Bronchial epithelial cell (primary cell): ENCODE data around the gene FUS. TPM values are rescaled to one million over a fixed set of nuclear protein-coding genes. Genes with fewer than 3 reads are reported as not detected.

Source experiments
- DNase-seq: peaks from one replicate; pipeline ENCODE4 v3.0.0-alpha.2; 2010; ENCODE audit warnings: low read depth
- FAIRE-seq: peaks from 2 replicates; lab custom pipeline; 2011; peaks lifted over from hg19 to GRCh38; lab: Jason Lieb, UNC
- H3K27me3 ChIP-seq: 2 replicates; pipeline ENCODE4 v1.5.1; 2011; ENCODE audit warnings: low read length; ENCODE audit not compliant: control insufficient read depth, insufficient read depth
- H3K36me3 ChIP-seq: 2 replicates; pipeline ENCODE4 v1.5.1; 2011; ENCODE audit warnings: low read length; ENCODE audit not compliant: control insufficient read depth, insufficient read depth
- H3K4me3 ChIP-seq: 2 replicates; pipeline ENCODE4 v1.5.1; 2011; ENCODE audit warnings: mild to moderate bottlenecking, low read depth, low read length, control low read depth
- total RNA-seq: library from RNA; depleted of rRNA; stranded (reverse); fragments of >200 nt; gene quantifications from 2 replicates; pipeline ENCODE4 v1.2.1, GENCODE V29; 2014
- TF ChIP-seq, protein P1 (sequence below): IDR thresholded peaks from 2 replicates; pipeline ENCODE4 v1.5.1; 2011; ENCODE audit warnings: mild to moderate bottlenecking, moderate library complexity, low read length, control low read depth, inconsistent platforms; ENCODE audit not compliant: insufficient read depth, severe bottlenecking

Gene FUS
- total RNA-seq, 1 donor from 2014 or later: 25.0 TPM

- Histone ChIP-seq H3K4me3 (no peak overlapping the region), H3K36me3 (peaks cover 65% of the 10 kb centered on the region), H3K27me3 (no peaks in the 10 kb centered on the region)
- TF ChIP-seq, protein P1, sequence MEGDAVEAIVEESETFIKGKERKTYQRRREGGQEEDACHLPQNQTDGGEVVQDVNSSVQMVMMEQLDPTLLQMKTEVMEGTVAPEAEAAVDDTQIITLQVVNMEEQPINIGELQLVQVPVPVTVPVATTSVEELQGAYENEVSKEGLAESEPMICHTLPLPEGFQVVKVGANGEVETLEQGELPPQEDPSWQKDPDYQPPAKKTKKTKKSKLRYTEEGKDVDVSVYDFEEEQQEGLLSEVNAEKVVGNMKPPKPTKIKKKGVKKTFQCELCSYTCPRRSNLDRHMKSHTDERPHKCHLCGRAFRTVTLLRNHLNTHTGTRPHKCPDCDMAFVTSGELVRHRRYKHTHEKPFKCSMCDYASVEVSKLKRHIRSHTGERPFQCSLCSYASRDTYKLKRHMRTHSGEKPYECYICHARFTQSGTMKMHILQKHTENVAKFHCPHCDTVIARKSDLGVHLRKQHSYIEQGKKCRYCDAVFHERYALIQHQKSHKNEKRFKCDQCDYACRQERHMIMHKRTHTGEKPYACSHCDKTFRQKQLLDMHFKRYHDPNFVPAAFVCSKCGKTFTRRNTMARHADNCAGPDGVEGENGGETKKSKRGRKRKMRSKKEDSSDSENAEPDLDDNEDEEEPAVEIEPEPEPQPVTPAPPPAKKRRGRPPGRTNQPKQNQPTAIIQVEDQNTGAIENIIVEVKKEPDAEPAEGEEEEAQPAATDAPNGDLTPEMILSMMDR: no peak
- no peak for FAIRE-seq
- DNase-seq: no peak
Measured at GRCh38 chr16:31187808-31188189, 7.9 kb downstream of the FUS start.

DNA sequence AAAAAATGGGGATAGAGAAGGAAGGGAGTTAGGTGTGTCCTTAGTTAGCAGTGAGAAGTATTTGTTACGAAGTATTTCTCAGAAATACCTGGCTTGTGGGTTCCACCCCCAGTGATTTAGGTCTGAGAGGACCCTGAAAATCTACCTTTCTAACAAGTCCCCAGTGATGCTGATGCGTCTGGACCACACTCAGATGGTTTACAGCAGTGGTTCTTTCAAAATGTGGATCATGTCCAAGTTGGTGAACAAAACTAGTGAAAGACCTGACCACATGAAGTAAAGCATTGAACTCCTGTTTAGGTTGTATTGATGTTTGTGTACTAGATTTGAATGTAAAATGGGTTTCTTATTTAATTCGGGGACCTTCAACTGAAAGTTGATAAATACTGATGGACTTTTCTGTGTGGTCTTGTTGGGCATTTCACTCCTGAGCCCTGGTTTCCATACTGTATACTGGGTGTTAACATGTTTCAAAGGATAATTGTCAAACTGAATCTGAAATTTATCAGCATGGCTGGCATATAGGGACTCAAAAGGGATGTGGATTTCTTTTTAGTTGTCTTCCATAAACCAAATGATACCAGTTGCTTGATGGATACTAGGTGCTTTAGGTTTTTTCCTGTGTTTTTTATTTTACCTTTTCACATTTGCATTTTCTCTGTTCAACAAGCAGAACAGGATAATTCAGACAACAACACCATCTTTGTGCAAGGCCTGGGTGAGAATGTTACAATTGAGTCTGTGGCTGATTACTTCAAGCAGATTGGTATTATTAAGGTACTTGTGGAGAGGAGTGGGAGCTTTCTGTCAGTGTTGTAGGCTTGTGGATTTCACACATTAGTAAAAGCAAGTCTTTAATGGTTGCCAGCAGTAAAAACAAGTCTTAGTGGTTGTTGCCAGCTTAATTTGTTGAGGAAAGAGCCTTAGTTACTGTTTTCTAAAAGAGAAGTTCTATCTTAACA is 8.8 kb downstream of the FUS start:
- TF ChIP-seq, protein P1: no peak
- no peak overlapping the region for H3K4me3 ChIP-seq
- H3K27me3 ChIP-seq: no peaks in the 10 kb centered on the region
- peaks cover 62% of the 10 kb centered on the region for H3K36me3 ChIP-seq
- DNase-seq (no peak), FAIRE-seq (no peak)

DNA sequence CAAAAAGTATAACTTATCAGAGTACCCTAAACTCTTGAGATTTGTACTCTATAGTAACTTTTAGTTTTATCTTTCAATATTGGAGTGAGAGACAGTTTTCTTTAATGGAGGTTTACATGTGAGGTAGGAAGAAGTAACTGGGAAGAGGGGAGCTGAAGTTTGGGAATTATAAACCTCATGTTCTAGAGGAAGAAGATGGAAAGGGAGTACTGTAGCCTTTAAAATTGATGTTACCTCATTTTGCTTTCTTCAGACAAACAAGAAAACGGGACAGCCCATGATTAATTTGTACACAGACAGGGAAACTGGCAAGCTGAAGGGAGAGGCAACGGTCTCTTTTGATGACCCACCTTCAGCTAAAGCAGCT is 9.5 kb downstream of the FUS start:
- TF ChIP-seq, protein P1: no peak
- no peak for DNase-seq
- no peak overlapping the region for H3K4me3 ChIP-seq
- FAIRE-seq: no peak
- no peaks in the 10 kb centered on the region for H3K27me3 ChIP-seq
- H3K36me3 ChIP-seq: peaks cover 60% of the 10 kb centered on the region

DNA sequence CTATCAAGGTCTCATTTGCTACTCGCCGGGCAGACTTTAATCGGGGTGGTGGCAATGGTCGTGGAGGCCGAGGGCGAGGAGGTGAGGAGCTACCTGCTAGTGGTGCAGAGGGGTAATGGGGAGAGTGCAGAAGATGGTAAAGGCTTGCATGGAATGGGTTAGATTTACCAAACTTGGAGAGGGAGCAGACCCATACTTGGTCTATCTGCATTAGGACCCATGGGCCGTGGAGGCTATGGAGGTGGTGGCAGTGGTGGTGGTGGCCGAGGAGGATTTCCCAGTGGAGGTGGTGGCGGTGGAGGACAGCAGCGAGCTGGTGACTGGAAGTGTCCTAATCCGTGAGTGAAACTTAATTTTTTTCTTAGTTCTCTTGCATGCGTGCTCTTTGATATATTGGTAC is 10.1 kb downstream of the FUS start:
- H3K4me3 ChIP-seq: no peak overlapping the region
- H3K36me3 ChIP-seq: peaks cover 60% of the 10 kb centered on the region
- DNase-seq: no peak
- TF ChIP-seq, protein P1: no peak
- FAIRE-seq: no peak
- H3K27me3 ChIP-seq: no peaks in the 10 kb centered on the region

- no peak for DNase-seq
- no peak for FAIRE-seq
- TF ChIP-seq, protein P1: no peak
- no peaks in the 10 kb centered on the region for H3K27me3 ChIP-seq
- peaks cover 55% of the 10 kb centered on the region for H3K36me3 ChIP-seq
- H3K4me3 ChIP-seq: no peak overlapping the region
Measured at GRCh38 chr16:31190818-31191444, 11.0 kb downstream of the FUS start.
